ENCODE results near the gene FSD1L.

FSD1L gene

DNA sequence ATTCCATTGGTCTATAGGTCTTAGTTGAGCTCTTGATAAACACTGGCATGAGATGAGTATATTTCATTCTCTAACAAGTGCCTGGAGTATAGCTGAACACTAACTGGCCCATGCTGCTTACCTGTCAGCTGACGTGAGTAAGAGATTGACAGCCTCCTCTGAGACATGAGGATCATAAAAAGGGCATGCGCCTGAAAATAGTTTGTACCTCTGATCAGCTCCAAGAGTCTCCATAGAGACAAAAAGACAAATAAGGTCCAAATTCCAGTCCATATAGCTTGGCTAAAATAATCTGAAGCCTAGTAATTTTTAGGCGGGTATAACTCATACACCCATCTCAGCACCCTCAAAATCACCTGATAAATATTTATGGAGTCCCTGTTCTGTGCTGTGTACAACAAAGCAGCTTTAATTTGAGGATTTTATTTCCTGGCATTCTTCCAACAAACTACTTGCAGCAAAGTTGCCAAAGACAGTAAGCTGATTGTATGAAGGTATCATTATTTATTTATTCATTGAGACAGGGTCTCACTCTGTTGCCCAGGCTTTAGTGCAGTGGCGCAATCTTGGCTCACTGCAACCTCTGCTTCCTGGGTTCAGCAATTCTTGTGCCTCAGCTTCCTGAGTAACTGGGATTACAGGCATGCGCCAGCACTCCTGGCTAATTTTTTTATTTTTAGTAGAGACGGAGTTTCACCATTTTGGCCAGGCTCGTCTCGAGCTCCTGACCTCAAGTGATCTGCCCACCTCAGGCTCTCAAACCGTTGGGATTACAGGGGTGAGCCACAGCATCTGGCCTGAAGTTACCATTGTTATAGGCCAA is 16.2 kb upstream of the FSD1L start:
- DNase-seq = no peak
- intact Hi-C loops (cut with DNase I) = no loop called here

DNA sequence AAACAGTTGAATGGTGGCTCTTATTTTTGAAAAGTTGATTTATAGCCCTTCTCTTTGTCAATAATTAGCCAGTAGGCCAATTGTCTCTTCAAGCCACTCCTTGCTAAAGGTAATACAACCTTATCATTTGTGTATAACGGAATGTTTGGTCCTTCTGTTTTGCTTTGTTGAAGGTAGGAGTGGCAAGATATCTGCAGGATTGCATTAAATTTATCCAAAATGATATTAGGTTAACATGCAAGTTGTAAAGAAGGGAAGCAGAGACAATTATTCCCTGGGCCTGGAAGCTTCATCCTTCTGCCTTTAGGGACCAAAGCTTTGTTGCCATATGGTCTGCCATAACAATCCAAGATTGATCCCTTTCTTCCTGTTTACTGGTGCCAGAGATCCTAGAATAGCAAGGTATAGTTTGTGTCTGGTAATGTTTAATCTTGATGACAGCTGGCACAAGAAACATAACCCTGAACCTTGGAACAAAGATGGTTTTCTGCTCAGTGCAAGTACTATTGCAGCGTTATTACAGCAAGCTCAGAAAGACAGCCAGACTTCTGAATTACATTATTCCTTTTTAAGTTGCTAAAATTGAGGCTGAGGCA is 15.5 kb upstream of the FSD1L start:
- no peak for DNase-seq
- intact Hi-C loops (cut with DNase I) = no loop called here

- intact Hi-C loops (cut with DNase I) = no loop called here
- no peak for DNase-seq
Observed at GRCh38 chr9:105435453-105435852, 12.4 kb upstream of the FSD1L start.

DNA sequence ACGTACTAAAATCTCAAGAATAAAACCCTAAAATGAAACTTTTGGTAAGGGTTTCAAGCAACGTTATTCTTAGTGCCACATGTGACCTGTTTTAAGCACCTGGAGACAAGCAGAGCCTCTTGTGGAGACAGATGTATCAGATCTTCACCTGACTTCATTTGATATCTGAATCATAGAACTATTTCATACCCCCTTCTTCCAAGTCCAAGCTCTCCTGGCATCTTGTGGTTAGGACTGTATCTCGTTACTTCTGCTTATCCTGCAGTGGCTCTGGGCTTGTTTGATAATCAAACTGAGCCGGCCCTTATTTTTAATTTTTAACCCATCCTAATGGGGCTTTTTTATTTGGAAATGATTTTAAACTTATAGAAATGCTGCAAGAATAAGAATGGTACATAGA is 11.1 kb upstream of the FSD1L start:
- no peak for DNase-seq
- intact Hi-C loops (cut with DNase I) = no loop called here

DNA sequence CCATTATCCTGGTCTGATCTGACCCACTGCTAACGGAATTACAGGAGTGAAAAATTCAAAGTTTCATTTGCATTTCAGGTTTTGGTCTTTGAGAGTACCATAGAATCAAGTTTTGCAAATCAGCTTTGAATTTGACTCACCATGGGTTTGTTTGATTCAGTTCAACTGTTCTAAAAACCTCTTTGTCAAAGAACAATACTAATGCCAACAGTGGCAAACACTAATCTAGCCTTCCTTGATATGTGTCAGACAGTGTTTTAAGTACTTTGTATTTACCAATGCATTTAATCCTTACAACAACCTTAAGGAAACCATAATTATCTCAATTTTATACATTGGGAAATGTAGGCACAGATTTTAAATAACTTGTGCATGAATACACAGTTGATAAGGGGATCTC is 10.1 kb upstream of the FSD1L start:
- intact Hi-C loops (cut with DNase I) = no loop called here
- no peak for DNase-seq

GRCh38 chr9:105438141-105438806 is 9.6 kb upstream of the FSD1L start:
- no peak for DNase-seq
- intact Hi-C loops (cut with DNase I) = no loop called here

- intact Hi-C loops (cut with DNase I) = no loop called here
- no peak for DNase-seq
Observed at GRCh38 chr9:105439428-105439827, 8.4 kb upstream of the FSD1L start.

- intact Hi-C loops (cut with DNase I) = no loop called here
- peak in 3 of 42 donors; percentile 15 to 74 (median 22) for DNase-seq
Observed at GRCh38 chr9:105441616-105442160, 6.1 kb upstream of the FSD1L start.

DNA sequence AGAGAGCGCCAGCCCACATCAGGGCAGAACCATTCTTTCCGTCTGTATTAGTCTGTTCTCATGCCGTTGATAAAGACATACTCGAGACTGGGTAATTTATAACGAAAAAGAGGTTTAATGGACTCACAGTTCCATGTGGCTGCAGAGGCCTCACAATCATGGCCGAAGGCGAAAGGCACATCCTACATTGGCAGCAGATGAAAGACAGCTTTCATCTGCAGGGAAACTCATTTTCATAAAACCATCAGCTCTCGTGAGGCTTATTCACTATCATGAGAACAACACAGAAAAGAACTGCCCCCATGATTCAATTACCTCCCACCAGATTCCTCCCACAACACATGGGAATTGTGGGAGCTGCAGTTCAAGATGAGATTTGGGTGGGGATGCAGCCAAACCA is 4.7 kb upstream of the FSD1L start:
- peak in 5 of 42 donors; percentile 9 to 61 (median 32) for DNase-seq
- intact Hi-C loops (cut with DNase I) = no loop called here

GRCh38 chr9:105444130-105444529 is 3.7 kb upstream of the FSD1L start:
- intact Hi-C loops (cut with DNase I) = no loop called here
- DNase-seq = no peak

GRCh38 chr9:105445203-105445881 is 2.5 kb upstream of the FSD1L start:
- intact Hi-C loops (cut with DNase I) = no loop called here
- DNase-seq = peak in 12 of 42 donors; percentile 9 to 64 (median 34)

GRCh38 chr9:105447386-105447813 is 434 bp upstream of the FSD1L start:
- peak in 18 of 42 donors; percentile 23 to 65 (median 44) for DNase-seq
- intact Hi-C loops (cut with DNase I) = no loop called here

GRCh38 chr9:105449081-105449480 is 1.2 kb downstream of the FSD1L start:
- intact Hi-C loops (cut with DNase I) = no loop called here
- no peak for DNase-seq

DNA sequence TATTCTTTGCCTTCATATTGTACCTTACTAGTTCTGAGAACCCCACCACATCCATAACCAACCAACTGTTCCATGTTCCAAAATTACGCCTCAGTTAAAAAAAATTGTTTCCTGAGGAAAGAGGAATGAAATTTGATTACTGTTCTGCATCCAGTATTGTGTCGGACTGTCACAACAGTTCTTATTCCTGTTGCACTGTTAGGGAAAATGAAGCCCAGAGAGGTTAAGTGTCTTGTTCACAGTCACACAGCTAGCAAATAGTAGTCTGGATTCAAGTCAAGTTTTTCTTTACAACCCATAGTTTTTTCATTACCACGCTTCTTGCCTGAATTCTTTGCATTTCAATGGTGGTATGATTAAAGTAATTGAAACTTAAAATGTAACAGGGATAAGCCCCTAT is 4.4 kb downstream of the FSD1L start:
- DNase-seq = no peak
- intact Hi-C loops (cut with DNase I) = no loop called here

DNA sequence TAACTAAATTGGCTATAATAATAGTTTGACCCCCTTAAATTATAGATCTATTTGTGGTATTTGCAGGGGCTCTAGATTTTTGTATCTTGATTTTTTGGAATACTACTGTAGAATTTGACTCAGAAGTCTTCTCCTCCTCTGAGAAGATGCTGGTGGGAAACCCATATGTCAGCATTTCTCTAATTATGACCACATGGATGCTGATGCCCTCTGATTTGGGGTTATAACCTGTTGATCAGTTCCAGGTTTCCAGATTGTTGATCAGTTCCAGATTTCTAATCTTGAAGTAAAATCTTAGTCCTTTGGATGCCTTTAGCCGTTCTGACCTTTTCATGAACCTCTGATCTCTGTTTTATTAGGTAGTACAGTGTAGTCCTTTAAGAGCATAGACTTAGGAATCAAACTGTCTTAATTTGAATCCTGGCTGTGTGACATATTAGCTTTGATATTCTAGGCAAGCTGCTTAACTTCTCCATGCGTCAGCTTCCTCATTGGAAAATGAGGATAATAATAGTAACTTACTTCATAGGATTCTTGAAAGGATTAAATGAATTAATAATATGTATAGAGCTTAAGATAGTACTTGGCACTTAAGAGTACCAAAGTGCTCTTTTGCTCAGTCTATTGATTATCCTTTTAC is 8.1 kb downstream of the FSD1L start:
- intact Hi-C loops (cut with DNase I) = no loop called here
- no peak for DNase-seq

- intact Hi-C loops (cut with DNase I) = no loop called here
- DNase-seq = peak in 18 of 42 donors; percentile 13 to 67 (median 34)
Observed at GRCh38 chr9:105457560-105458294, 9.9 kb downstream of the FSD1L start.

DNA sequence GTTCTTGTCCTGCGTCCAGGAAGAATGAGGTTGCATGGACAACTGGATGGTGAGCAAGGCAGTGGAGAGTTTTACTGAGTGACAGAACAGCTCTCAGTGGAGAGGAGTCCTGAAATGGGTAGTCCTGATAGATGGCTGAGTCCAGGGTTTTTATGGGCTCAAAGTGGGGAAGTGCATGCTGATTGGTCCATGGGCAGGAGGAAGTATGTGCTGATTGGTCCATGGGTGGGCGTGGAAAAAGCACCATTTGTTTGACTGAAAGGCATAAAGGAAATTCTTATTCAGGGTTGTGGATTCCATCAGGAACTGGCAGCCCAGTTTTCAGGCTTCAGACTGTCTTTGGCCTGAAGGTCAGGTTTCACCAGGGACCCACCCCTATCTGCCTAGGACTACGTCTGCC is 10.6 kb downstream of the FSD1L start:
- intact Hi-C loops (cut with DNase I) = no loop called here
- DNase-seq = no peak

DNA sequence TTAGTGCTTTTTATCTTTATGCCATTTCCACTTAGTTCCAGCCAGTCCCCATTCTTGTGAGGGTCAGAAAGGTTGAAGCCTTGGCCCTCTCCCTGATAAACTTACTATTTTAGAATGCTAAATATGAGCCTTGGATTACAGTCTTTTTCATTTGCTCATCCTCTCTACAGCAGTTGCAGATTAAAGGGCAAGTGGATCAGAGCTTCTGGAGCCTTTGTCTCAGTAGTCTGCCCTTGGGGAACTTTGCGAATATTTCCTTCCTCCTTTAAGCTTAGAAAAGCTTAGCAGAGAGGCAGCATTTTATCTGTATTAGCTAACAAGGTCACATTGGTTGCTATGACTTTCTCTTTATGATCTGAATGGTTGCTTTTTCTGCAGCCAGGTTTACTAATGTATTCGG is 11.5 kb downstream of the FSD1L start:
- intact Hi-C loops (cut with DNase I) = no loop called here
- DNase-seq = no peak
